ENCODE measurements around the gene GP9. TPM values are rescaled to one million over a fixed set of nuclear protein-coding genes. Genes with fewer than 3 reads are reported as not detected.

The GP9 gene
- total and polyA plus RNA-seq, 9 donors = 0.23 to 0.81 (median 0.44) TPM

DNA sequence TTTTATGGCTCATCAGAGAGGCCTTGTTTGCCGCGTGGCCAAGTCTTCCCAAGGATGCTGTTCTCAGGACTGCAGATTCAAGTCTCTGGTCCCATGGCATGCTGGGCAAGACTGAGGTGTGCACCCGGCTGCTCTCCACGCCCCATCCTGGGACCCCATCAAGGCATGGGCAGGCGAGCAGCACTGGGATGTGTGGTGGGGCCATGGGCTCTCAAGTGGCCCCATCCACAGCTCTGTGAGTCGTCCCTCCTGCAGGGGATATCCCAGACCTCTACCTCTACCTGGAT, 13.1 kb upstream of the GP9 start:
- WGBS (ENCODE audit: insufficient coverage) = 92% methylated on average over 3 of the region's 6 CpGs
- H3K27ac ChIP-seq (ENCODE audit: low read length) = no peak overlapping the region
- H3K36me3 ChIP-seq (ENCODE audit: control insufficient read depth, insufficient read depth, low read length) = no peaks in the 10 kb centered on the region
- H3K4me3 ChIP-seq (ENCODE audit: low read length) = no peak overlapping the region
- peaks cover 8% of the 10 kb centered on the region for H3K9me3 ChIP-seq (replicated peaks; ENCODE audit: control insufficient read depth, low read depth, low read length)
- peaks cover 34% of the 10 kb centered on the region for H3K27me3 ChIP-seq (ENCODE audit: control insufficient read depth, insufficient read depth, low read length)
- H3K4me1 ChIP-seq (ENCODE audit: control insufficient read depth, insufficient read depth, low read length) = peaks cover 14% of the 10 kb centered on the region
- DNase-seq = no peak

DNA sequence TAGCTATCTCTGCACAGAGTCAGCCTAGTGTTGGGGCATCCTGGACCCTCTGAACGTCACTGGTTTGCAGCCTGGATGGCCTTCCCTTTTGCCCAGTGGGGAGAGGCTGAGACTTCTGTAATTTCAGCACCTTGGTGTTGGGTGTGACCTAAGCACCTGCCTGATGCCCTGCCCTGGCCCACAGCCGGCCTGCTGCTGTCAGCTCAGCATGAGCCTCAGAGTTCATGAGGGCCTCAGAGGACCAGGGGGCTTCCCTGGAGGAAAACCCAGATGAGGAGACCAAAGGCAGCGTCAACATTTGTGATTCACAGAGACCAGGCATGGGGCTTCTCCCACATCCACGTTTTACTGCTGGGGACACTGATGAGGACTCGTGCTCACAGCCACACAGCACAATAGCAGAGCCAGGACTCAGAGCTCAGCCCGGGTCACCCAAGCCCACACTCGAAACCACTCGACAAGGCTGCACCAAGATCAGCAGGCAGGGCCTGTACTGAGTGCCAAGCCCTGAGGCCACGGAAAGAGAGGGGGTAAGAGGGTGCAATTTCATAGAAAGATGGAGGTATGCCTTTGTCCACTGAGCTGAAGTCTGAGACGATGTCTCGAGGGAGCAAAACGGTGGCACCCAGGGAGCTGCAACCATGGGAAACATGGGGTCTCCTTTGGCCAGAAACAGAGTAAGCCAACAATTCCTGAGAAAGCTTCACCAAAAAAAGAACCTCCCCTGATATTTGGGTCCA, 9.9 kb upstream of the GP9 start:
- DNase-seq = no peak
- Histone ChIP-seq H3K9me3 (replicated peaks; ENCODE audit: control insufficient read depth, low read depth, low read length) (no peaks in the 10 kb centered on the region), H3K27me3 (ENCODE audit: control insufficient read depth, insufficient read depth, low read length) (peaks cover 22% of the 10 kb centered on the region), H3K4me1 (ENCODE audit: control insufficient read depth, insufficient read depth, low read length) (peaks cover 22% of the 10 kb centered on the region), H3K36me3 (ENCODE audit: control insufficient read depth, insufficient read depth, low read length) (no peaks in the 10 kb centered on the region), H3K4me3 (ENCODE audit: low read length) (no peak overlapping the region), H3K27ac (ENCODE audit: low read length) (no peak overlapping the region)
- WGBS (ENCODE audit: insufficient coverage) = 84% methylated on average over 11 of the region's 12 CpGs

DNA sequence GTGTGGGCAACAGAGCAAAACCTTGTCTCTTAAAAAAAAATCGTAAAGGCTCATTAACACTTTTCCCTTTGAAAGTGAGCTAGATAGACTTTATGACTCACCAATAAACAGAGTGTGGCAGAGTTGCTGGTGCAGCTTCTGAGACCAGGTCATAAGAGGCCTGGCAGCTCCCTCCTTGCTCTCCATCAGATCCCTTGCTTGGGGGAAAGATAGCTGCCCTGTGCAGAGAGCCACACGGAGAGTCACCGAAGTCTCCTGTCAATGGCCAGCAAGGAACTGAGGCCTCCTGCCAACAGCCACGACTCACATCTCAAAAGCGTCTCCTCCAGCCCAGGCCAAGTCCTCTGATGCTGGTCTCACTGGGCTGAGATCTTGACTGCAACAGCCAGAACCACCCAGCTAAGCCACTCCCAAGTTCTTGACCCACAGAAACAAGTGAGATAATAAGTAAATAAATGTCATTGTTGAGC, 8.7 kb upstream of the GP9 start:
- H3K27ac ChIP-seq (ENCODE audit: low read length) = peak overlapping the region; percentile 61
- WGBS (ENCODE audit: insufficient coverage) = 61% methylated on average over 2 of the region's 5 CpGs
- peak; percentile 41 for DNase-seq

DNA sequence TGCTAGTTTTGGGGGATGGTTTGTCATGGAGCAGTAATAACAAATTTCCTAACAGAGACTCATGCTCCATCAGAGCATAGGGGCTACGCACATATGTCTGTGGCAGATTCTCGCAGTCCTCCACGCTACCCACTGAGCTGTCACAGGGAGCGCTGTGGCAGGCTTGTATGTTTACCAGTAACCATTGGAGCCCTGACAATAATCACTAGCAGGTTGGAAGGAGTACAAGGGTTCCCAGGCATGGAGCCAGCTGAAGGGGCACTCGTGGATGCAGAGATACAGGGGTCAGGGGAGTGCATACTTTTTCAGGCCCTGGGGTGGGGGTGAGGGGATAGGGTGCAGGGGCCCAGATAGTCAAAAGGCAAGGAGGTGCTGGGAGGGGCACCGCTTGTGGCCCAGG, 7.9 kb upstream of the GP9 start:
- Histone ChIP-seq H3K36me3 (ENCODE audit: control insufficient read depth, insufficient read depth, low read length) (no peaks in the 10 kb centered on the region), H3K27ac (ENCODE audit: low read length) (peak overlapping the region; percentile 61), H3K4me1 (ENCODE audit: control insufficient read depth, insufficient read depth, low read length) (peaks cover 19% of the 10 kb centered on the region), H3K9me3 (replicated peaks; ENCODE audit: control insufficient read depth, low read depth, low read length) (no peaks in the 10 kb centered on the region), H3K4me3 (ENCODE audit: low read length) (no peak overlapping the region), H3K27me3 (ENCODE audit: control insufficient read depth, insufficient read depth, low read length) (peaks cover 2% of the 10 kb centered on the region)
- DNase-seq = peak; percentile 63
- 20% methylated on average over 2 of the region's 6 CpGs for WGBS (ENCODE audit: insufficient coverage)

More for the DNA sequence above, 8.7 kb upstream of the GP9 start:
- H3K4me1 ChIP-seq (ENCODE audit: control insufficient read depth, insufficient read depth, low read length) = peaks cover 19% of the 10 kb centered on the region
- H3K4me3 ChIP-seq (ENCODE audit: low read length) = no peak overlapping the region
- H3K36me3 ChIP-seq (ENCODE audit: control insufficient read depth, insufficient read depth, low read length) = no peaks in the 10 kb centered on the region
- H3K27me3 ChIP-seq (ENCODE audit: control insufficient read depth, insufficient read depth, low read length) = peaks cover 10% of the 10 kb centered on the region
- H3K9me3 ChIP-seq (replicated peaks; ENCODE audit: control insufficient read depth, low read depth, low read length) = no peaks in the 10 kb centered on the region

DNA sequence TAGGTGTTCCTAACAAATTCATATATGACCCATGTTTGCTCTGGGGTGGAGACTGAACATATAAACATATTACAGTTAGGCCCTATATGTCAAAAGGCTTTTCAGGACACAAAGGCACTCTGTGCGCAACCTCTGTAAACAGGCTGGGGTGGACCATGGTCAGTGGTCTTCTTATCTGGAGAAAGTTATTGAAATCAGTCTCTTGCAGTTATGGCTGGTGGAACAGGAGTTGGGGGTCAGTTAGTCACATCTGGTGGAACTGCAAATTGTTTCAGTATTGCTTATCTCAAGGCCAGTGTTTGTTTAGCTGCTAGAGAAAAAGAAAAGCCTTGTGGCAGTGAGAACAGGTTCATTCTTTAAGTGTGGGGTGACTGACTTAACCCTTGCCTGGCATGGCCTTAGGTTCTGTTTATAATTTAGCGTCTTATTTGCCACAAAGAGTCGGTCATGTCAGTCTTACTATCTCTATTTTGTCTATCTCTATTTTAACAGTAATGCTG, 5.9 kb upstream of the GP9 start:
- Histone ChIP-seq H3K36me3 (ENCODE audit: control insufficient read depth, insufficient read depth, low read length) (no peaks in the 10 kb centered on the region), H3K27ac (ENCODE audit: low read length) (no peak overlapping the region), H3K4me1 (ENCODE audit: control insufficient read depth, insufficient read depth, low read length) (peaks cover 23% of the 10 kb centered on the region), H3K27me3 (ENCODE audit: control insufficient read depth, insufficient read depth, low read length) (no peaks in the 10 kb centered on the region), H3K4me3 (ENCODE audit: low read length) (no peak overlapping the region), H3K9me3 (replicated peaks; ENCODE audit: control insufficient read depth, low read depth, low read length) (no peaks in the 10 kb centered on the region)
- no peak for DNase-seq
- 100% methylated on average over 1 of the region's 3 CpGs for WGBS (ENCODE audit: insufficient coverage)

DNA sequence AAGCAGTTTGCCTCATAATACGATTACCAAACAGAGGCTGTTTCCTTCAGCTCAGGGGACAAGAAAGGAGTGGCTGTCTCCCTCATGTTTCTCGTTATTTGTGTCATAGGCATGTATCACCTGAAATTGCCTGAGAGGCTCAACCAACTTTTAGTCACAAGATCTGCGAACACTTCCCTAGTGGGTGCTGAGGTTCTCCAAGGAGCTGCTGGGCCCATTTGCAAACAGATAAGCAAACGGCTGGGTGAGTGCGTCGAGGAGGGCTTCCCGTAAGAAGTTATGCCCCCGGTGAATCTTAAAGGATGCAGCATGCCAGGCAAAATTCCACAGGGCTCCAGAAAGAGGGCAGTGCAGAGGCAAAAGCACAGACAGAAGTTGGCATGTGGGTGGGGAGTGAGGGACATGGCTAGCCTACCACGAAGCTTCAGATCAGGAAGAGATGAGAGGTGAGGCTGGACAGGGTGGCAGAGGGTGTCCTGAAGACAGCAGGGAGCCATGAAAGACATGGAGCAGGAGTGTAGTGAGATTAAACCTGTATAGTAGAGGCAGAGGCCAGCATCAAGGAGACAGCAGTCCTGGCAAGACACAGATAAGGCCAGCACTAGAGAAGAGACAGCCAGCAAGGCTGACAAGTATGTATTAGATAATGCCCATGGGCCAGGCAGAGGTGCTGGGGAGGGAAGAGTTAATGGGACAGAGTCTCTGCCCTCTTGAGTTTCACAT, 4.0 kb upstream of the GP9 start:
- H3K27ac ChIP-seq (ENCODE audit: low read length) = no peak overlapping the region
- no peaks in the 10 kb centered on the region for H3K27me3 ChIP-seq (ENCODE audit: control insufficient read depth, insufficient read depth, low read length)
- H3K36me3 ChIP-seq (ENCODE audit: control insufficient read depth, insufficient read depth, low read length) = no peaks in the 10 kb centered on the region
- H3K4me1 ChIP-seq (ENCODE audit: control insufficient read depth, insufficient read depth, low read length) = peaks cover 32% of the 10 kb centered on the region
- H3K4me3 ChIP-seq (ENCODE audit: low read length) = no peak overlapping the region
- no peak for DNase-seq
- 58% methylated on average over 8 of the region's 9 CpGs for WGBS (ENCODE audit: insufficient coverage)
- no peaks in the 10 kb centered on the region for H3K9me3 ChIP-seq (replicated peaks; ENCODE audit: control insufficient read depth, low read depth, low read length)

DNA sequence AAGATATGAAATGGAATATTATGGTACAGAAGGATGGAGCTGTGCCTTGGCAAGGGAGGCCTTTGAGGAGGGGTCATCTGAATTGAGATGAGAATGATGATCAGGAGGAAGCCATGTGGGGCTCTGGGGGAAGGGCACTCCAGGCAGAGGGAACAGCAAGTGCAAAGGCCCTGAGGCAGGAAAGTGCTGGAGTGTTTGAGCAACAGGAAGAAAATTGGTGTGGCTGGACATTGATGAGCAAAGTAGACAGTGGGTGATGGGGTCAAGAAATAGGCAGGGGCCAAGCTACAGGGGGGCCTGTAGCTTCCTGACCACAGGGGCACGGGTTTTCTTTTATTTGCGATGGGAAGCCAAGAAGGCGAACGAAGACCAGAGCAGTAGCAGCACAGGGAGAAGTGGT, 3.3 kb upstream of the GP9 start:
- Histone ChIP-seq H3K4me1 (ENCODE audit: control insufficient read depth, insufficient read depth, low read length) (peaks cover 27% of the 10 kb centered on the region), H3K36me3 (ENCODE audit: control insufficient read depth, insufficient read depth, low read length) (no peaks in the 10 kb centered on the region), H3K27me3 (ENCODE audit: control insufficient read depth, insufficient read depth, low read length) (no peaks in the 10 kb centered on the region), H3K4me3 (ENCODE audit: low read length) (no peak overlapping the region), H3K27ac (ENCODE audit: low read length) (no peak overlapping the region), H3K9me3 (replicated peaks; ENCODE audit: control insufficient read depth, low read depth, low read length) (no peaks in the 10 kb centered on the region)
- no peak for DNase-seq
- WGBS (ENCODE audit: insufficient coverage) = 91% methylated on average over 4 of the region's 4 CpGs

DNA sequence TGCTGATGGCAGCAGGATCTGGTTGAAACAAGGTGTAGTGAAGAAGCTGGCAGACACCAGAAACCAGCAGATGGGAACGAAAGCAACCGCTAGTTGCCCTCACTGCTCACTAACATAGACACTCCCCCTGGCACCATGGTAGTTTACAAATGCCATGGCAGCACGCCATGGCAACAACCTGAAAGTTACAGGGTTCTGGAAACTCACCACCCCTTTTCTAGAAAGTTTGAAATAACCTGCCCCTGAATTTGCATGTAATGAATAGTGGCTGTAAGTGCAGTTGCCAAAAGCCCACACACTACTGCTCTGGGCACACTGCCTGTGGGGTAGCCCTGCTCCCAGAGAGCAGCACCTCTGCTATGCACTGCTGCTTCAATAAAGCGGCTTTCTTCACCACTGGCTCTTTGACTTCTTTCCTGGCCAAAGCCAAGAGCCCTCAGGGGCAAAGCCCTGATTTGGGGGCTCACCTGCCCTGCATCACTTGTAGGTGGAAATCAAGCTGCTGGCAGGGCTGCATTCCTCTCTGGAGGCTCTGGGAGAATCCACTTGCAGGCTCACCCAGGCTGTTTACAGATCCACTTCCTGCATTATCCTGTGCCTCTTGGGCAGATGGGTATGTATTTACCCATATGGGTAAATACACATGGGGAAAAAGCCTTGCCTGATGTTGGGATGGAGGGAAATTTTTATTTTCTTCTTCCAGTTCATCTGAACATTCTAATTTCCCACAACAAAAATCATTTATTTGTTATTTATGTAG, 2.0 kb upstream of the GP9 start:
- no peak overlapping the region for H3K27ac ChIP-seq (ENCODE audit: low read length)
- no peak for DNase-seq
- H3K27me3 ChIP-seq (ENCODE audit: control insufficient read depth, insufficient read depth, low read length) = no peaks in the 10 kb centered on the region
- H3K4me1 ChIP-seq (ENCODE audit: control insufficient read depth, insufficient read depth, low read length) = peaks cover 15% of the 10 kb centered on the region
- 47% methylated on average over 3 of the region's 4 CpGs for WGBS (ENCODE audit: insufficient coverage)
- no peak overlapping the region for H3K4me3 ChIP-seq (ENCODE audit: low read length)
- no peaks in the 10 kb centered on the region for H3K36me3 ChIP-seq (ENCODE audit: control insufficient read depth, insufficient read depth, low read length)
- no peaks in the 10 kb centered on the region for H3K9me3 ChIP-seq (replicated peaks; ENCODE audit: control insufficient read depth, low read depth, low read length)

DNA sequence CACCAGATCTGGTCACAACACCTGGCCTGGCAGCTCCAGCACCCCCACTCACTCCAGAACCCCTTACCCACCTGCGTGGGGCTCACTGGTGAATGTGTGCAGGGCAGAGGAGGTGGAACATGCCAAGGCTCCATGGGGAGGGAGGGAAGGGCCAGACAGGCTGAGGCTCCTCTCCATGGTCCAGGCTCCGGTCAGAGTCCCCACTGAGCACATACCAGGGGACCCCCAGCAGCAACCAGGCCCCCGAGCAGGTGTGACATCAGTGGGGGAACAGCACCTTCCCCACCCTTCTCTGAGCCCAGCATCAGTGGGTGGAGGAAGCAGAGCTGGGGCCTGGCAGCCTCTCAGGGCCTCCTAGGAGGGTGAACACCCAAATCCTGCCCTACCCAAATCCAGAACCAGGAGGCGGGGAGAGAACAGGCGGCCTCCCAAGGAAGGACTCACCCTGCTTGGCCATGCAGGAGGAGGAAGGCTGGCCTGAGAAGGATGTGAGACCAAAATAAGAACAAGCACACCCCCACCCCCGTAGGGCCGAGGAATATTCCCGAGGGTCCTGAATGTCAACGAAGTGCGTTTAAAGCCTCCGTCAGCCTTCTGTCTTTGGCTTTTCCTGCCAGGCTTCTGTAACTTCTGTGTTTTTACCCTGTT, 1.1 kb upstream of the GP9 start:
- no peaks in the 10 kb centered on the region for H3K36me3 ChIP-seq (ENCODE audit: control insufficient read depth, insufficient read depth, low read length)
- H3K27me3 ChIP-seq (ENCODE audit: control insufficient read depth, insufficient read depth, low read length) = no peaks in the 10 kb centered on the region
- H3K4me1 ChIP-seq (ENCODE audit: control insufficient read depth, insufficient read depth, low read length) = peaks cover 13% of the 10 kb centered on the region
- no peak overlapping the region for H3K4me3 ChIP-seq (ENCODE audit: low read length)
- no peak overlapping the region for H3K27ac ChIP-seq (ENCODE audit: low read length)
- no peaks in the 10 kb centered on the region for H3K9me3 ChIP-seq (replicated peaks; ENCODE audit: control insufficient read depth, low read depth, low read length)
- 54% methylated on average over 7 of the region's 11 CpGs for WGBS (ENCODE audit: insufficient coverage)
- peak; percentile 40 for DNase-seq
